IMR-90 (cell line): Measurements from ENCODE around the gene EXOC4. TPM values are rescaled to one million over a fixed set of nuclear protein-coding genes. Genes with fewer than 3 reads are reported as not detected.

Source experiments
- ATAC-seq: fragments of 200-7000 bp; cut with Tn5 transposase; 2 replicates; pipeline ENCODE4 v1.9.1; 2020; ENCODE audit warnings: low read depth, mild to moderate bottlenecking, moderate library complexity
- BruUV-seq: library from RNA; stranded (reverse); fragments of 400-500 nt; replicated peaks from 2 replicates; lab custom pipeline; 2021; lab: Mats Ljungman, UMichigan
- CTCF ChIA-PET: fragments of 300-600 bp; formaldehyde crosslinking; extraction: SDS; loops from one replicate; lab custom pipeline; 2021; ENCODE audit warnings: antibody characterized with exemption; lab: Yijun Ruan, JAX
- POLR2A ChIA-PET: fragments of 300-600 bp; sonication (Branson Sonifier 250); formaldehyde crosslinking; loops from one replicate; lab custom pipeline; 2022; ENCODE audit warnings: antibody characterized with exemption; ENCODE audit not compliant: unreplicated experiment; lab: Charles Lee
- DNase-seq: peaks from one replicate; pipeline ENCODE4 v3.0.0; 2013
- H2AFZ ChIP-seq: replicated peaks from 2 replicates; pipeline ENCODE3; 2013; ENCODE audit warnings: low read length, mild to moderate bottlenecking; ENCODE audit not compliant: poor library complexity
- H2AK5ac ChIP-seq: 2 replicates; pipeline ENCODE4 v1.6.1; 2013; ENCODE audit warnings: low read depth, low read length, inconsistent platforms
- H2AK9ac ChIP-seq: replicated peaks from 2 replicates; pipeline ENCODE3; 2013; ENCODE audit warnings: mild to moderate bottlenecking, low read depth, low read length, moderate library complexity; ENCODE audit not compliant: poor library complexity
- H2BK120ac ChIP-seq: 2 replicates; pipeline ENCODE4 v1.6.1; 2013; ENCODE audit warnings: low read depth, low read length, inconsistent platforms
- H2BK15ac ChIP-seq: 3 replicates; pipeline ENCODE4 v1.6.1; 2013; ENCODE audit warnings: low read depth, low read length, inconsistent platforms
- H2BK20ac ChIP-seq: 2 replicates; pipeline ENCODE4 v1.6.1; 2013; ENCODE audit warnings: low read depth, mild to moderate bottlenecking, inconsistent platforms, low read length, moderate library complexity
- H2BK5ac ChIP-seq: 2 replicates; pipeline ENCODE4 v1.6.1; 2013; ENCODE audit warnings: mild to moderate bottlenecking, low read depth, low read length, inconsistent platforms; ENCODE audit not compliant: poor library complexity, severe bottlenecking
- H3K14ac ChIP-seq: replicated peaks from 2 replicates; pipeline ENCODE4 v1.6.1; 2013; ENCODE audit warnings: low read depth, low read length, inconsistent platforms
- H3K18ac ChIP-seq: 2 replicates; pipeline ENCODE4 v1.6.1; 2013; ENCODE audit warnings: low read depth, low read length, control low read depth
- H3K23ac ChIP-seq: 2 replicates; pipeline ENCODE4 v1.6.1; 2013; ENCODE audit warnings: low read depth, low read length, inconsistent platforms
- H3K27ac ChIP-seq: 2 replicates; pipeline ENCODE4 v1.5.1; 2013; ENCODE audit warnings: mild to moderate bottlenecking, control low read depth, low read length; ENCODE audit not compliant: insufficient read depth
- H3K27me3 ChIP-seq: 2 replicates; pipeline ENCODE4 v1.6.1; 2013; ENCODE audit warnings: low read length; ENCODE audit not compliant: control insufficient read depth, insufficient read depth
- H3K36me3 ChIP-seq: 2 replicates; pipeline ENCODE4 v1.6.1; 2013; ENCODE audit warnings: low read length, mixed read lengths; ENCODE audit not compliant: control insufficient read depth, insufficient read depth
- H3K4ac ChIP-seq: 2 replicates; pipeline ENCODE4 v1.6.1; 2013; ENCODE audit warnings: low read depth, low read length, inconsistent platforms
- H3K4me1 ChIP-seq: 2 replicates; pipeline ENCODE4 v1.6.1; 2013; ENCODE audit warnings: low read length, mixed read lengths; ENCODE audit not compliant: control insufficient read depth, insufficient read depth
- H3K4me2 ChIP-seq: 2 replicates; pipeline ENCODE4 v1.6.1; 2013; ENCODE audit warnings: low read depth, mild to moderate bottlenecking, control low read depth, low read length, moderate library complexity
- H3K4me3 ChIP-seq: 2 replicates; pipeline ENCODE4 v1.5.1; 2013; ENCODE audit warnings: low read depth, mild to moderate bottlenecking, control low read depth, low read length, moderate library complexity; ENCODE audit not compliant: insufficient read depth
- H3K56ac ChIP-seq: 2 replicates; pipeline ENCODE4 v1.6.1; 2013; ENCODE audit warnings: low read length, inconsistent platforms; ENCODE audit not compliant: insufficient read depth; ENCODE audit errors: extremely low read depth
- H3K79me1 ChIP-seq, 2 experiments: 2 replicates each; pipeline ENCODE4 v1.6.1; 2013; ENCODE audit warnings: low read length in 2 of 2, inconsistent platforms in 1 of 2, low read depth in 1 of 2
- H3K9ac ChIP-seq: 2 replicates; pipeline ENCODE4 v1.6.1; 2013; ENCODE audit warnings: low read depth, low read length, control low read depth
- H3K9me1 ChIP-seq: 2 replicates; pipeline ENCODE4 v1.6.1; 2013; ENCODE audit warnings: low read length, inconsistent platforms; ENCODE audit not compliant: insufficient read depth
- H3K9me3 ChIP-seq: 2 replicates; pipeline ENCODE4 v1.6.1; 2013; ENCODE audit warnings: low read length; ENCODE audit not compliant: control insufficient read depth, insufficient read depth
- H4K20me1 ChIP-seq: 2 replicates; pipeline ENCODE4 v1.6.1; 2013; ENCODE audit warnings: low read length, inconsistent platforms; ENCODE audit not compliant: insufficient read depth
- H4K5ac ChIP-seq: 2 replicates; pipeline ENCODE4 v1.6.1; 2013; ENCODE audit warnings: mild to moderate bottlenecking, low read depth, low read length, control low read depth
- H4K8ac ChIP-seq, 2 experiments: 2 replicates each; pipeline ENCODE4 v1.6.1; 2013; ENCODE audit warnings: low read depth in 2 of 2, low read length in 2 of 2, control low read depth in 1 of 2, inconsistent platforms in 1 of 2
- H4K91ac ChIP-seq: 2 replicates; pipeline ENCODE4 v1.6.1; 2013; ENCODE audit warnings: low read depth, low read length, inconsistent platforms; ENCODE audit not compliant: insufficient read depth
- BHLHE40 ChIP-seq: fragments of 150-350 bp; IDR thresholded peaks from 2 replicates; pipeline ENCODE4 v1.6.1; 2016; ENCODE audit warnings: mild to moderate bottlenecking, low read depth, low read length
- CEBPB ChIP-seq: IDR thresholded peaks from 2 replicates; pipeline ENCODE4 v1.6.1; 2012; ENCODE audit warnings: low read depth, low read length, improper control_type of control experiment
- CHD1 ChIP-seq: IDR thresholded peaks from 2 replicates; pipeline ENCODE4 v1.6.1; 2012; ENCODE audit warnings: low read depth, low read length, improper control_type of control experiment
- FOS ChIP-seq: fragments of 150-350 bp; IDR thresholded peaks from 2 replicates; pipeline ENCODE4 v1.6.1; 2016; ENCODE audit warnings: low read depth, low read length
- MAFK ChIP-seq: IDR thresholded peaks from 2 replicates; pipeline ENCODE4 v1.6.1; 2012; ENCODE audit warnings: low read depth, low read length, improper control_type of control experiment
- MAZ ChIP-seq: IDR thresholded peaks from 2 replicates; pipeline ENCODE4 v1.6.1; 2012; ENCODE audit warnings: low read depth, mild to moderate bottlenecking, low read length, improper control_type of control experiment, moderate library complexity, borderline replicate concordance
- MXI1 ChIP-seq: IDR thresholded peaks from 2 replicates; pipeline ENCODE4 v1.6.1; 2012; ENCODE audit warnings: low read depth, mild to moderate bottlenecking, low read length, moderate library complexity, borderline replicate concordance
- NFE2L2 ChIP-seq: fragments of 150-350 bp; IDR thresholded peaks from 2 replicates; pipeline ENCODE4 v1.6.1; 2016; ENCODE audit warnings: low read depth, mild to moderate bottlenecking, low read length
- RAD21 ChIP-seq: IDR thresholded peaks from 2 replicates; pipeline ENCODE4 v1.6.1; 2012; ENCODE audit warnings: low read length, improper control_type of control experiment
- RCOR1 ChIP-seq: IDR thresholded peaks from 2 replicates; pipeline ENCODE4 v1.6.1; 2012; ENCODE audit warnings: mild to moderate bottlenecking, low read length, improper control_type of control experiment; ENCODE audit not compliant: insufficient replicate concordance
- RFX5 ChIP-seq: IDR thresholded peaks from 2 replicates; pipeline ENCODE4 v1.8.0; 2012; ENCODE audit warnings: low read depth, mild to moderate bottlenecking, low read length, moderate library complexity
- SMC3 ChIP-seq: fragments of 150-350 bp; IDR thresholded peaks from 2 replicates; pipeline ENCODE4 v1.6.1; 2016; ENCODE audit warnings: low read depth, mild to moderate bottlenecking, antibody characterized with exemption, low read length, moderate library complexity
- USF2 ChIP-seq: fragments of 150-350 bp; IDR thresholded peaks from 2 replicates; pipeline ENCODE4 v1.6.1; 2017; ENCODE audit warnings: mild to moderate bottlenecking, antibody characterized with exemption, low read length, low read depth
- WGBS, 2 experiments: methylation state at CpG; one replicate each; pipeline versions ENCODE4 v1.1.5 to v1.1.7; 2013; ENCODE audit warnings: missing lambda C conversion rate in 2 of 2; ENCODE audit not compliant: insufficient read length in 1 of 2; ENCODE audit errors: extremely low coverage in 2 of 2; 5-methylcytosine and 5-hydroxymethylcytosine counted together
- dilution Hi-C: fragments of 300-500 bp; cut with HindIII; formaldehyde crosslinking; loops from one replicate; pipeline ENCODE4 v1.14.3; 2018; ENCODE audit warnings: low sequenced_read_pairs; ENCODE audit not compliant: unreplicated experiment
- in situ Hi-C: fragments of 300-500 bp; cut with MboI; formaldehyde crosslinking; loops from 3 replicates; pipeline ENCODE4 v1.14.3; 2019; ENCODE audit warnings: low sequenced_read_pairs, inconsistent platforms, mixed read lengths
- intact Hi-C: fragments of 100-400 bp; cut with micrococcal nuclease; formaldehyde crosslinking; loops from 2 replicates; pipeline ENCODE4 v1.10.0; 2022
- polyA plus RNA-seq, 3 experiments: library from polyadenylated mRNA; depleted of rRNA; stranded (reverse); fragments of >200 nt; gene quantifications; 2 replicates each; pipeline ENCODE4 v1.2.3, GENCODE V29; 2012; ENCODE audit warnings: low replicate concordance in 1 of 3
- total RNA-seq: library from RNA; depleted of rRNA; stranded (reverse); fragments of >200 nt; gene quantifications from 2 replicates; pipeline ENCODE4 v1.2.3, GENCODE V29; 2012
- TF ChIP-seq, protein P1 (sequence below): fragments of 150-350 bp; IDR thresholded peaks from 2 replicates; pipeline ENCODE4 v1.6.1; 2016; ENCODE audit warnings: low read depth, mild to moderate bottlenecking, low read length, moderate library complexity, borderline replicate concordance
- TF ChIP-seq, protein P2 (sequence below): conservative IDR thresholded peaks from 2 replicates; pipeline ENCODE4 v1.5.1; 2012; ENCODE audit warnings: mild to moderate bottlenecking, low read depth, low read length, improper control_type of control experiment

EXOC4 gene
- total and polyA plus RNA-seq, 2 of the 4 experiments (the other 2 are of a cell fraction): 25.4 to 94.6 TPM

GRCh38 chr7:133491846-133492652, 239.2 kb downstream of the EXOC4 start:
- H2BK15ac ChIP-seq: no peak overlapping the region
- WGBS, 2 experiments: 100% methylated on average over 5 of the region's 6 CpGs; no CpG with 5 or more reads in 1 of the 2 experiments
- no peak overlapping the region for H4K91ac ChIP-seq
- BruUV-seq: no TSS peak
- ATAC-seq: no peak
- no peaks in the 10 kb centered on the region; the same call in 1 of the 2 replicates for H4K20me1 ChIP-seq
- H2AFZ ChIP-seq: no peak overlapping the region
- no peak overlapping the region for H3K4me2 ChIP-seq
- H3K4me3 ChIP-seq: no peak overlapping the region
- no peaks in the 10 kb centered on the region for H3K9me1 ChIP-seq
- H3K79me1 ChIP-seq: no peaks in the 10 kb centered on the region; a peak in 2 of 4 replicates
- H3K56ac ChIP-seq: no peak overlapping the region
- H3K14ac ChIP-seq: no peak overlapping the region
- H3K4me1 ChIP-seq: no peaks in the 10 kb centered on the region
- H2AK9ac ChIP-seq: no peak overlapping the region
- H3K23ac ChIP-seq: no peak overlapping the region
- no peak overlapping the region for H3K27ac ChIP-seq
- H2BK120ac ChIP-seq: no peak overlapping the region
- no peak overlapping the region for H4K8ac ChIP-seq
- no peak overlapping the region for H2BK5ac ChIP-seq
- H4K5ac ChIP-seq: no peak overlapping the region
- TF ChIP-seq RFX5 (no peak), BHLHE40 (no peak), RCOR1 (no peak), CHD1 (no peak), MXI1 (no peak), USF2 (no peak), SMC3 (no peak), MAFK (no peak), RAD21 (no peak), CEBPB (no peak), MAZ (no peak), NFE2L2 (no peak), FOS (no peak)
- TF ChIP-seq, protein P1, sequence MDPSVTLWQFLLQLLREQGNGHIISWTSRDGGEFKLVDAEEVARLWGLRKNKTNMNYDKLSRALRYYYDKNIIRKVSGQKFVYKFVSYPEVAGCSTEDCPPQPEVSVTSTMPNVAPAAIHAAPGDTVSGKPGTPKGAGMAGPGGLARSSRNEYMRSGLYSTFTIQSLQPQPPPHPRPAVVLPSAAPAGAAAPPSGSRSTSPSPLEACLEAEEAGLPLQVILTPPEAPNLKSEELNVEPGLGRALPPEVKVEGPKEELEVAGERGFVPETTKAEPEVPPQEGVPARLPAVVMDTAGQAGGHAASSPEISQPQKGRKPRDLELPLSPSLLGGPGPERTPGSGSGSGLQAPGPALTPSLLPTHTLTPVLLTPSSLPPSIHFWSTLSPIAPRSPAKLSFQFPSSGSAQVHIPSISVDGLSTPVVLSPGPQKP: no peak
- TF ChIP-seq, protein P2, sequence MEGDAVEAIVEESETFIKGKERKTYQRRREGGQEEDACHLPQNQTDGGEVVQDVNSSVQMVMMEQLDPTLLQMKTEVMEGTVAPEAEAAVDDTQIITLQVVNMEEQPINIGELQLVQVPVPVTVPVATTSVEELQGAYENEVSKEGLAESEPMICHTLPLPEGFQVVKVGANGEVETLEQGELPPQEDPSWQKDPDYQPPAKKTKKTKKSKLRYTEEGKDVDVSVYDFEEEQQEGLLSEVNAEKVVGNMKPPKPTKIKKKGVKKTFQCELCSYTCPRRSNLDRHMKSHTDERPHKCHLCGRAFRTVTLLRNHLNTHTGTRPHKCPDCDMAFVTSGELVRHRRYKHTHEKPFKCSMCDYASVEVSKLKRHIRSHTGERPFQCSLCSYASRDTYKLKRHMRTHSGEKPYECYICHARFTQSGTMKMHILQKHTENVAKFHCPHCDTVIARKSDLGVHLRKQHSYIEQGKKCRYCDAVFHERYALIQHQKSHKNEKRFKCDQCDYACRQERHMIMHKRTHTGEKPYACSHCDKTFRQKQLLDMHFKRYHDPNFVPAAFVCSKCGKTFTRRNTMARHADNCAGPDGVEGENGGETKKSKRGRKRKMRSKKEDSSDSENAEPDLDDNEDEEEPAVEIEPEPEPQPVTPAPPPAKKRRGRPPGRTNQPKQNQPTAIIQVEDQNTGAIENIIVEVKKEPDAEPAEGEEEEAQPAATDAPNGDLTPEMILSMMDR: no peak
- dilution Hi-C loops (no loop called here), in situ Hi-C loops (no loop called here), intact Hi-C loops (no loop called here)
- peak; percentile 40 for DNase-seq
- no peaks in the 10 kb centered on the region for H3K36me3 ChIP-seq
- no peak overlapping the region for H3K18ac ChIP-seq
- H2AK5ac ChIP-seq: no peak overlapping the region
- CTCF ChIA-PET: no interaction called here
- H3K9ac ChIP-seq: no peak overlapping the region
- H3K27me3 ChIP-seq: no peaks in the 10 kb centered on the region
- no peaks in the 10 kb centered on the region for H3K9me3 ChIP-seq
- no peak overlapping the region for H3K4ac ChIP-seq
- H2BK20ac ChIP-seq: no peak overlapping the region
- POLR2A ChIA-PET: no interaction called here
